Mammary epithelial cell (primary cell): ENCODE results near the gene BRPF1.

Experiments
- EZH2 ChIP-seq: IDR thresholded peaks from 2 replicates; pipeline ENCODE4 v1.6.1; 2012; ENCODE audit warnings: low read length, inconsistent platforms, borderline replicate concordance
- TF ChIP-seq, protein P1 (sequence below), 2 donors: IDR thresholded peaks in 1 of 2; conservative IDR thresholded peaks in 1 of 2; 2 replicates each; pipeline ENCODE4 v1.5.1; 2011 to 2012; ENCODE audit warnings: inconsistent platforms in 2 of 2, low read length in 2 of 2, mild to moderate bottlenecking in 2 of 2, control low read depth in 1 of 2, low read depth in 1 of 2; ENCODE audit not compliant: insufficient read depth in 1 of 2; ENCODE audit errors: extremely low read depth in 1 of 2

DNA sequence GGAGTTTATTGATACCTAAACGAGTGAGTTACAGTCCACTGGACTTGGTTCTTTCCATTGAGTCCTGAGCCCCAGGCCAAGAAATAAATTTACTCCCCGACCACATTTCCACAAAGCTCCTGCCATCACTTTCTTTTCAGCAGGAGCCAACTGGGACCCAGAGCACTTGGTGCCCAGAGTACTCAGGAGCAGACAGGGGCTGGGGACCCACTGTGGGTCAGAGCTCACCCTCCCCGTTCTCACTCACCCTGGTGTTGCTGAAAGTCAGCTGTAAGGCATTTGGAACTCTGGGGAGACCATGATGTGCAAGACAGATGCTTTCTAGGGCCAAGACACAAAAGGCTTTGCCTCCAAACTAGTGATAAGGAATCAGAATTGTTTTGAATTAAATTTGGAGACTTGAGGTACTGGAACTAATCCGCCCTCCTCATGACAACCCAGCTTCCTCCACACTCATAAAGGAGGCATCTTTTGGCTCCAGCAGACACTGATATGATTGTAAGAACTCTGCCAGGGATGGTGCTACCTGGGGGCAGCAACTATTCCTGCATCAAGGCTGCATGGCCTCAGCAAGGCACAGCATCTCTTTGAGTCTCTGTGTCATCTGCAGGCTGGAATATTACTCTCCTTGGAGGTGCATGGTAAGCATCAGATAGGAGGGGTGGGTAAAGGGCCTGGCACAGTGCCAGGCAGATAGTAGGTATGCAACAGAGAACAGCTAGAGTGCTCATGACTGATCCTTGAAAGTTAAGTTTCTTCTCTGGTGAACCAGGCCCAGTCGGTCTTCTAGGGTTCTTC lies 45.6 kb downstream of the BRPF1 start:
- TF ChIP-seq, protein P1, sequence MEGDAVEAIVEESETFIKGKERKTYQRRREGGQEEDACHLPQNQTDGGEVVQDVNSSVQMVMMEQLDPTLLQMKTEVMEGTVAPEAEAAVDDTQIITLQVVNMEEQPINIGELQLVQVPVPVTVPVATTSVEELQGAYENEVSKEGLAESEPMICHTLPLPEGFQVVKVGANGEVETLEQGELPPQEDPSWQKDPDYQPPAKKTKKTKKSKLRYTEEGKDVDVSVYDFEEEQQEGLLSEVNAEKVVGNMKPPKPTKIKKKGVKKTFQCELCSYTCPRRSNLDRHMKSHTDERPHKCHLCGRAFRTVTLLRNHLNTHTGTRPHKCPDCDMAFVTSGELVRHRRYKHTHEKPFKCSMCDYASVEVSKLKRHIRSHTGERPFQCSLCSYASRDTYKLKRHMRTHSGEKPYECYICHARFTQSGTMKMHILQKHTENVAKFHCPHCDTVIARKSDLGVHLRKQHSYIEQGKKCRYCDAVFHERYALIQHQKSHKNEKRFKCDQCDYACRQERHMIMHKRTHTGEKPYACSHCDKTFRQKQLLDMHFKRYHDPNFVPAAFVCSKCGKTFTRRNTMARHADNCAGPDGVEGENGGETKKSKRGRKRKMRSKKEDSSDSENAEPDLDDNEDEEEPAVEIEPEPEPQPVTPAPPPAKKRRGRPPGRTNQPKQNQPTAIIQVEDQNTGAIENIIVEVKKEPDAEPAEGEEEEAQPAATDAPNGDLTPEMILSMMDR (conservative IDR thresholded peaks at IDR 0.05 in 1 of 2, IDR thresholded peaks at IDR 0.05 in 1 of 2; ENCODE audit: extremely low read depth in 1 of 2, insufficient read depth in 1 of 2, low read depth in 1 of 2, low read length in 2 of 2): no peak
- TF ChIP-seq EZH2: no peak
